GM10266 (cell line): ENCODE data around the gene TRIM65.

Experiments used
- DNase-seq: peaks from one replicate; pipeline ENCODE4 v3.0.0; 2012; ENCODE audit errors: extremely low spot score
- CTCF ChIP-seq: IDR thresholded peaks from 2 replicates; pipeline ENCODE4 v1.5.1; 2012; ENCODE audit warnings: mild to moderate bottlenecking, low read depth; ENCODE audit not compliant: control insufficient read depth, insufficient read depth; ENCODE audit errors: missing control alignments

The TRIM65 gene, protein sequence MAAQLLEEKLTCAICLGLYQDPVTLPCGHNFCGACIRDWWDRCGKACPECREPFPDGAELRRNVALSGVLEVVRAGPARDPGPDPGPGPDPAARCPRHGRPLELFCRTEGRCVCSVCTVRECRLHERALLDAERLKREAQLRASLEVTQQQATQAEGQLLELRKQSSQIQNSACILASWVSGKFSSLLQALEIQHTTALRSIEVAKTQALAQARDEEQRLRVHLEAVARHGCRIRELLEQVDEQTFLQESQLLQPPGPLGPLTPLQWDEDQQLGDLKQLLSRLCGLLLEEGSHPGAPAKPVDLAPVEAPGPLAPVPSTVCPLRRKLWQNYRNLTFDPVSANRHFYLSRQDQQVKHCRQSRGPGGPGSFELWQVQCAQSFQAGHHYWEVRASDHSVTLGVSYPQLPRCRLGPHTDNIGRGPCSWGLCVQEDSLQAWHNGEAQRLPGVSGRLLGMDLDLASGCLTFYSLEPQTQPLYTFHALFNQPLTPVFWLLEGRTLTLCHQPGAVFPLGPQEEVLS

DNA sequence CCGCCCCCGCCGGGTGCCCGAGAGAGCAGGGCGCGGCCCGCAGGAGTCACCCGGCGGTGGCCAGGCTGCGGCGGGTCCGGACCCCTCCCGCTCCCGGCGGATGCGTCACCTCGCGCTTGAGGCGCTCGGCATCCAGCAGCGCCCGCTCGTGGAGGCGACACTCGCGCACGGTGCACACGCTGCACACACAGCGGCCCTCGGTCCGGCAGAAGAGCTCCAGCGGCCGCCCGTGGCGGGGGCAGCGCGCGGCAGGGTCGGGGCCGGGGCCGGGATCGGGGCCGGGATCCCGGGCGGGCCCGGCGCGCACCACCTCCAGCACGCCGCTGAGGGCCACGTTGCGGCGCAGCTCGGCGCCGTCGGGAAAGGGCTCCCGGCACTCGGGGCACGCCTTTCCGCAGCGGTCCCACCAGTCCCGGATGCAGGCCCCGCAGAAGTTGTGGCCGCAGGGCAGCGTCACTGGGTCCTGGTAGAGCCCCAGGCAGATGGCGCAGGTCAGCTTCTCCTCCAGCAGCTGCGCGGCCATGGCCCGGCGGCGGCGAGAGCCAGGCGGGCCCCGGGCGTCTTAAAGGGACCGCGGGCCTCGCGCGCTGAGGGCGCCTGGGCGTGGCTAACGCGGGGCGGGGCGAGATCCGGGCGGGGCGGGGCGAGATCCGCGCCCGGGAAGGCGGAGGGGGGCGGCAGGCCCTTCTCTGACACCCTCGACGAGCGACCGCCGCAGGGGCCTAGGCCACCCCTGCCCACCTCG is at the start of gene TRIM65:
Gene TRIM65, minus strand, starts transcription at position 537 of the 745 bp plus-strand sequence. Its CDS starts 14 bp downstream, at position 523.
- TF ChIP-seq CTCF: peak; percentile 66
- DNase-seq: peak; percentile 96

- TF ChIP-seq CTCF: no peak
These were observed 48.5 kb upstream of the TRIM65 start for GRCh38 chr17:75945211-75945610.

DNA sequence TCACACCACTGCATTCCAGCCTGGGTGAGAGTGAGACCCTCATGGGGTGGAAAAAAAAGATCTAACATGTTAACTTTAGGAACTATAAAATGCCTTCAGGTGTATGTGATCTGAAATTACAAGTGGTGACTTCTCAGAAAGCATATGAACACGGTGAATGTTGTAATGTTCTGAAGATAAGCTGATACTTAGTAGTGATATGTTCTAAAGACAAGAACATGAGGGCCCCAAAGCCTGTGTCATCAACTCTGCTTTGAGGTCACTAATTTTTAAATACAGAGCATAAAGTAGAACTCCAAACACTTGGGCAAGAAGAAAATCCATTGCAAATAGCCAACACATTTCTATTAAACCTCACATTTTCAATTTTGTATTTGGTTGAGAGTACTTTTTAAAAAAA is 46.7 kb upstream of the TRIM65 start:
- DNase-seq: no peak
- TF ChIP-seq CTCF: no peak

More at GRCh38 chr17:75945211-75945610, 48.5 kb upstream of the TRIM65 start:
- no peak for DNase-seq

DNA sequence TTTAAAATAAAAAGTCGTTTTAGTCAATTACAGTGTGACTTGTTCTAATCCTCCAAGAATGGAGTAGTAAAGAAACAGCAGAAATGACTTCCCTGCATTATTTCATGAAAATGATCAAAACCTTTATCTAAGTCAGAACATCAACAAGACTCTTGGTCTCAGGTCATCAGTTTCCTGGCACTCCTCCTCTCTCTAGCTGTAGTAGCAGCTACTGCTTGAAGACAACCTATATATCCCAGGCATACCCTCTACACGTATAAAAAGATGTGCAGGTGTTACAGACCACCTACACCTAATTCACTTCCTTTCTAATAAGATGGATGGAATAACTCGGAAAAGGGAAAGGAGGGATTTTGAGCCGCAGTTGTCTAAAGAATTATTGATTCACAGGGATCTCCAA is 45.7 kb upstream of the TRIM65 start:
- no peak for TF ChIP-seq CTCF
- DNase-seq: no peak

DNA sequence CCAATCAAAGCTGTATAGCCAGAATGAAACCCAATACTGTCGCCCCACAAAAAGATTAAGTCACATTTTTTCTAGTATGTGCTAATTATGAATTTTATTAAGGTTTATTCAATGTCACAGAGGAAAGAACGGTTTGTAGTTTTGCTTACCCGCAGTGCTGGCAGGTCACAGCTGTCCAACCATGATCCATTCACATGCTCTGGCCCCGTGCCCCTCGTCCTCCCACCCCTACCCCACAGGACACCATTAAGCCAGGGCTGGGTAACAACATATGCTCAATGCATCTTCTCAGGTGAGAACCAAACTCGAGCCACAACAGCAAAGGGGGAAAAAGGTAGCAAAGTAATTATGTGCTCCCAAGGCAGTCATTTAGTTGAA is 44.7 kb upstream of the TRIM65 start:
- no peak for DNase-seq

GRCh38 chr17:75940727-75941441 is 44.1 kb upstream of the TRIM65 start, which contains the start of gene FBF1:
TSS of gene FBF1 (minus strand) at chr17:75941042. CDS start at chr17:75938149, 2,893 bp downstream.
- DNase-seq: peak; percentile 97
- TF ChIP-seq CTCF: no peak

More for the DNA sequence above, 44.7 kb upstream of the TRIM65 start:
- TF ChIP-seq CTCF: no peak
